GM08714 (cell line): ENCODE results near the gene POC5.

ENCODE experiments used
- H3K4me3 ChIP-seq: fragments of 200-500 bp; sonication (Bioruptor generic); 2 replicates; pipeline ENCODE4 v1.5.1; 2014; ENCODE audit warnings: mild to moderate bottlenecking, low read length, inconsistent platforms
- ZNF274 ChIP-seq: IDR thresholded peaks from 2 replicates; pipeline ENCODE4 v1.6.1; 2012; ENCODE audit warnings: mild to moderate bottlenecking, low read depth, low read length

POC5 gene

GRCh38 chr5:75678155-75678554 is 39.1 kb downstream of the POC5 start:
- H3K4me3 ChIP-seq = no peak overlapping the region
- TF ChIP-seq ZNF274 = no peak

- no peak overlapping the region for H3K4me3 ChIP-seq
- TF ChIP-seq ZNF274 = no peak
These were observed 39.6 kb downstream of the POC5 start for GRCh38 chr5:75677607-75678006.

GRCh38 chr5:75675783-75676182 is 41.5 kb downstream of the POC5 start:
- TF ChIP-seq ZNF274 = no peak
- no peak overlapping the region for H3K4me3 ChIP-seq

GRCh38 chr5:75672616-75673015 is 44.6 kb downstream of the POC5 start:
- H3K4me3 ChIP-seq = no peak overlapping the region
- no peak for TF ChIP-seq ZNF274

GRCh38 chr5:75671506-75671905 is 45.7 kb downstream of the POC5 start:
- H3K4me3 ChIP-seq = no peak overlapping the region
- TF ChIP-seq ZNF274 = no peak

- TF ChIP-seq ZNF274 = no peak
- H3K4me3 ChIP-seq = no peak overlapping the region
These were observed 46.7 kb downstream of the POC5 start for GRCh38 chr5:75670577-75670976.

GRCh38 chr5:75668977-75669689 is 48.1 kb downstream of the POC5 start:
- TF ChIP-seq ZNF274 = no peak
- H3K4me3 ChIP-seq = peak overlapping the region; percentile 88

- no peak overlapping the region; the same call in 1 of the 2 replicates for H3K4me3 ChIP-seq
- TF ChIP-seq ZNF274 = no peak
These were observed 48.8 kb downstream of the POC5 start for GRCh38 chr5:75668445-75668844.

- no peak for TF ChIP-seq ZNF274
These were observed 49.7 kb downstream of the POC5 start for GRCh38 chr5:75667586-75667985.

GRCh38 chr5:75666801-75667200 is 50.4 kb downstream of the POC5 start:
- H3K4me3 ChIP-seq = no peak overlapping the region
- TF ChIP-seq ZNF274 = no peak

More at GRCh38 chr5:75667586-75667985, 49.7 kb downstream of the POC5 start:
- H3K4me3 ChIP-seq = no peak overlapping the region

GRCh38 chr5:75664979-75665378 is 52.3 kb downstream of the POC5 start:
- H3K4me3 ChIP-seq = no peak overlapping the region
- no peak for TF ChIP-seq ZNF274

GRCh38 chr5:75663579-75664284 is 53.5 kb downstream of the POC5 start:
- TF ChIP-seq ZNF274 = no peak
- H3K4me3 ChIP-seq = no peak overlapping the region

- H3K4me3 ChIP-seq = no peak overlapping the region
- no peak for TF ChIP-seq ZNF274
These were observed 55.2 kb downstream of the POC5 start for GRCh38 chr5:75662061-75662460.

- TF ChIP-seq ZNF274 = no peak
- no peak overlapping the region for H3K4me3 ChIP-seq
These were observed 56.4 kb downstream of the POC5 start for GRCh38 chr5:75660678-75661465.

GRCh38 chr5:75659791-75660450 is 57.3 kb downstream of the POC5 start:
- TF ChIP-seq ZNF274 = no peak
- H3K4me3 ChIP-seq = no peak overlapping the region
